DND-41 (cell line): ENCODE measurements around the gene CLCA4.

Source experiments
- ATAC-seq: fragments of 200-7000 bp; cut with Tn5 transposase; 3 replicates; pipeline ENCODE4 v1.9.1; 2021; ENCODE audit warnings: low read depth; ENCODE audit not compliant: insufficient read depth
- DNase-seq: peaks from one replicate; pipeline ENCODE4 v3.0.0-alpha.2; 2020
- H2AFZ ChIP-seq: 2 replicates; pipeline ENCODE4 v1.6.0; 2012; ENCODE audit warnings: low read depth, low read length
- H3K27ac ChIP-seq: 2 replicates; pipeline ENCODE4 v1.5.1; 2012; ENCODE audit warnings: low read length, inconsistent platforms
- H3K27me3 ChIP-seq: fragments of 200-600 bp; sonication (generic); 2 replicates; pipeline ENCODE4 v1.6.0; 2012; ENCODE audit warnings: low read length, mild to moderate bottlenecking, inconsistent platforms; ENCODE audit not compliant: insufficient read depth, poor library complexity
- H3K36me3 ChIP-seq: 2 replicates; pipeline ENCODE4 v1.5.1; 2012; ENCODE audit warnings: low read length, inconsistent platforms; ENCODE audit not compliant: insufficient read depth
- H3K4me1 ChIP-seq: 2 replicates; pipeline ENCODE4 v1.5.1; 2012; ENCODE audit warnings: mild to moderate bottlenecking, low read length; ENCODE audit not compliant: insufficient read depth
- H3K4me2 ChIP-seq: 2 replicates; pipeline ENCODE4 v1.6.0; 2012; ENCODE audit warnings: mild to moderate bottlenecking, moderate library complexity, low read length, inconsistent platforms; ENCODE audit not compliant: insufficient read depth
- H3K4me3 ChIP-seq, 2 experiments: fragments of 200-600 bp in 1 of 2; shearing (Covaris generic) in 1 of 2; 2 replicates each; pipeline ENCODE4 v1.5.1; 2012 to 2016; ENCODE audit warnings: inconsistent platforms in 2 of 2, low read length in 2 of 2, mild to moderate bottlenecking in 2 of 2, low read depth in 1 of 2, moderate library complexity in 1 of 2
- H3K79me2 ChIP-seq: 2 replicates; pipeline ENCODE4 v1.6.0; 2012; ENCODE audit warnings: low read length, inconsistent platforms; ENCODE audit not compliant: insufficient read depth
- H3K9ac ChIP-seq: 2 replicates; pipeline ENCODE4 v1.6.0; 2012; ENCODE audit warnings: low read depth, mild to moderate bottlenecking, inconsistent platforms, low read length, moderate library complexity
- H3K9me3 ChIP-seq: 2 replicates; pipeline ENCODE4 v1.5.1; 2012; ENCODE audit warnings: low read length, moderate library complexity, mild to moderate bottlenecking, inconsistent platforms; ENCODE audit not compliant: insufficient read depth, severe bottlenecking
- H4K20me1 ChIP-seq: 2 replicates; pipeline ENCODE4 v1.6.0; 2012; ENCODE audit warnings: low read length; ENCODE audit not compliant: insufficient read depth
- EZH2 ChIP-seq: IDR thresholded peaks from 3 replicates; pipeline ENCODE4 v1.6.1; 2012; ENCODE audit warnings: borderline replicate concordance, low read depth, mild to moderate bottlenecking, moderate library complexity, low read length, inconsistent platforms; ENCODE audit not compliant: severe bottlenecking
- TF ChIP-seq, protein P1 (sequence below): IDR thresholded peaks from 2 replicates; pipeline ENCODE4 v1.5.1; 2012; ENCODE audit warnings: borderline replicate concordance, low read length, moderate library complexity, mild to moderate bottlenecking; ENCODE audit not compliant: poor library complexity, severe bottlenecking; ENCODE audit errors: extremely low read depth

CLCA4 gene

DNA sequence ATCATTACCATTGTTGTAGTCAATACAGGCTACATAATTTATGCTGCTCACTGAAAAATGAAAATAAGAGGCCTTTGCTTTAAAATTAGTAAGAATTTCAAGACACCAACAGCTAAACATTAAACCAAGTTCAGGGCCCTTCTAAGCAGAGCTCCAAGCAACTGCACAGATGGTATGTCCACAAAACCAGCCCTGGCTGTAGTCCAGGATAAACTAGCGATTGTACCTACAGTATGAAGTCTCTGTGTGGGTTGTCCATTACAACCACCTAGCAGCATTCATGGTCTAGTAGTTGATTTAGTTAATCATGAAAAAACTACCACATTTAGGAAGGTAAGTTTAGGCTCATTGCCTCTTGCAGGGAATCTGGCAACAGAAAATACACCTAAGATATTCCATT is 35.3 kb downstream of the CLCA4 start:
- H3K36me3 ChIP-seq, result no peaks in the 10 kb centered on the region
- no peak overlapping the region for H3K4me2 ChIP-seq
- no peaks in the 10 kb centered on the region for H3K79me2 ChIP-seq
- ATAC-seq (no peak), DNase-seq (no peak)
- no peak overlapping the region for H3K9ac ChIP-seq
- no peak overlapping the region for H3K27ac ChIP-seq
- no peaks in the 10 kb centered on the region for H4K20me1 ChIP-seq
- TF ChIP-seq, protein P1, sequence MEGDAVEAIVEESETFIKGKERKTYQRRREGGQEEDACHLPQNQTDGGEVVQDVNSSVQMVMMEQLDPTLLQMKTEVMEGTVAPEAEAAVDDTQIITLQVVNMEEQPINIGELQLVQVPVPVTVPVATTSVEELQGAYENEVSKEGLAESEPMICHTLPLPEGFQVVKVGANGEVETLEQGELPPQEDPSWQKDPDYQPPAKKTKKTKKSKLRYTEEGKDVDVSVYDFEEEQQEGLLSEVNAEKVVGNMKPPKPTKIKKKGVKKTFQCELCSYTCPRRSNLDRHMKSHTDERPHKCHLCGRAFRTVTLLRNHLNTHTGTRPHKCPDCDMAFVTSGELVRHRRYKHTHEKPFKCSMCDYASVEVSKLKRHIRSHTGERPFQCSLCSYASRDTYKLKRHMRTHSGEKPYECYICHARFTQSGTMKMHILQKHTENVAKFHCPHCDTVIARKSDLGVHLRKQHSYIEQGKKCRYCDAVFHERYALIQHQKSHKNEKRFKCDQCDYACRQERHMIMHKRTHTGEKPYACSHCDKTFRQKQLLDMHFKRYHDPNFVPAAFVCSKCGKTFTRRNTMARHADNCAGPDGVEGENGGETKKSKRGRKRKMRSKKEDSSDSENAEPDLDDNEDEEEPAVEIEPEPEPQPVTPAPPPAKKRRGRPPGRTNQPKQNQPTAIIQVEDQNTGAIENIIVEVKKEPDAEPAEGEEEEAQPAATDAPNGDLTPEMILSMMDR, result no peak
- TF ChIP-seq EZH2, result no peak
- no peak overlapping the region for H3K4me3 ChIP-seq
- H3K9me3 ChIP-seq, result no peaks in the 10 kb centered on the region
- no peak overlapping the region for H2AFZ ChIP-seq
- H3K27me3 ChIP-seq, result no peaks in the 10 kb centered on the region
- H3K4me1 ChIP-seq, result no peaks in the 10 kb centered on the region

DNA sequence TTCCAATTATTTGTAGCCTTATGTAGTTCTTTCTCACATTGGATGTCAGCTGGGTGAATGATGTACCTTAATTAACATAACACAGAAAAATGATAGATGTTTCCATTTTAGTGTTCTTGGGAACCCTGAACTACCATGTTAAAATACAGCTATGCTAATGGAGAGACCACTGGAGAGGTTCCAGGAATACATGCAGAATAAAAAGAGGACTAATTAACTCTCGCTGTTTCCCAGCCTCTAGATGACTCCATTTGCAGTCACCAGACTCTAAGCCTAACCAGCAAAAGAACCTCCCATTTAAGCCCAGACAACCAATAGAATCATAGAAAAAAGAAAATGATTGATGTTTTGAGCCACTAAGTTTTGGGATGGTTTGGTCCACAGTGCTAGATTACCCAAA is 36.2 kb downstream of the CLCA4 start:
- Histone ChIP-seq H3K4me3 (no peak overlapping the region), H2AFZ (no peak overlapping the region), H3K79me2 (no peaks in the 10 kb centered on the region), H3K9me3 (no peaks in the 10 kb centered on the region), H3K9ac (no peak overlapping the region), H3K4me1 (no peaks in the 10 kb centered on the region), H3K27ac (no peak overlapping the region), H4K20me1 (no peaks in the 10 kb centered on the region), H3K4me2 (no peak overlapping the region), H3K27me3 (no peaks in the 10 kb centered on the region), H3K36me3 (no peaks in the 10 kb centered on the region)
- TF ChIP-seq, protein P1, result no peak
- no peak for TF ChIP-seq EZH2
- DNase-seq (no peak), ATAC-seq (no peak)

DNA sequence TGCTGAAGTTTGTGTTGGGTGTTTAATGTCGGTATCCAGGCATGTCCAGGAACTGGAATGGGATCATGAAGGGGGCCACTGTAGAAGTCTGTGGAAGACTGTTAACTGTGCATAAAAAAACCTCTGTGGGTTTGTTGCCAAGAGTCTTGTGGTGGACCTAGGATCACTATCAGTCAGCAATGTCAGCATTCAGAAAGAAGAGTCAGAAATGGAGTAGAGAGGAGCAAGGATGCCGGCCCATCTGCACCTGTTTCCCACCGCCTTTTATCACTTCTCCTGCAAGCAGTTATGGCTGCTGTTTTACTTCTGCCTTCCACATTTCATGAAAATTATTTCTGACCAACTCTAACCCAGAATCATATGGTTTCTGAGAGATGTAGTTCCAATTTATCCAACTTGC is 36.7 kb downstream of the CLCA4 start:
- Histone ChIP-seq H2AFZ (no peak overlapping the region), H3K27ac (no peak overlapping the region), H3K79me2 (no peaks in the 10 kb centered on the region), H4K20me1 (no peaks in the 10 kb centered on the region), H3K36me3 (no peaks in the 10 kb centered on the region), H3K4me2 (no peak overlapping the region), H3K9me3 (no peaks in the 10 kb centered on the region), H3K4me1 (no peaks in the 10 kb centered on the region), H3K27me3 (no peaks in the 10 kb centered on the region), H3K9ac (no peak overlapping the region), H3K4me3 (no peak overlapping the region)
- TF ChIP-seq EZH2, result no peak
- TF ChIP-seq, protein P1, result no peak
- DNase-seq (no peak), ATAC-seq (no peak)

DNA sequence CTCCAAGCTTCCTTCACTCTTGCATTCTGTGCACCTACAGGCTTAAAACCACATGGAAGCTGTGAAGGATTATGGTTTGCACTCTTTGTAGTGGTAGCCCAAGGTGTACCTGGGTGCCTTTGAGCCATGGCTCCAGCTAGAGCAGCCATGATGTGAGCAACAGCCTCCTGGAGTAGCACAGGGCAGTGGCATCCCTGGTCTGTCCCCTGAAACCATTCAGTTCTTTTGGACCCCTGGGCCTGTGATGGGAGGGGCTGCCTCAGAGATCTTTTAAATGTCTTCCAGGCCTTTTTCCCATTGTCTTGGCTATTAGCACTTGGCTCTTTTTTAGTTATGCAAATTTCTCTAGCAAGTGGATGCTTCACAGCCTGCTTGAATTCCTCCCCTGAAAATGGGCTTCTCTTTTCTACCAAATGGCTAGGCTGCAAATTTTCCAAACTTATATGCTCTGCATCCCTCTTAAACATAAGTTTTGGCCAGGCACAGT is 47.4 kb downstream of the CLCA4 start:
- Histone ChIP-seq H3K36me3 (no peaks in the 10 kb centered on the region), H3K79me2 (no peaks in the 10 kb centered on the region), H3K27me3 (no peaks in the 10 kb centered on the region), H3K4me2 (no peak overlapping the region), H3K4me3 (no peak overlapping the region), H2AFZ (no peak overlapping the region), H3K9ac (no peak overlapping the region), H4K20me1 (no peaks in the 10 kb centered on the region), H3K9me3 (peaks cover 3% of the 10 kb centered on the region), H3K27ac (no peak overlapping the region), H3K4me1 (no peaks in the 10 kb centered on the region)
- TF ChIP-seq, protein P1, result no peak
- TF ChIP-seq EZH2, result no peak
- DNase-seq, result no peak
- ATAC-seq, result no peak
